ENCODE results near the gene KAZN. TPM values are rescaled to one million over a fixed set of nuclear protein-coding genes. Genes with fewer than 3 reads are reported as not detected.
A peak's percentile ranks its signal among the peaks of the same experiment; 100 is the strongest.

KAZN gene
- total RNA-seq, 1 donor from 2014 or later, result 9.4 TPM

DNA sequence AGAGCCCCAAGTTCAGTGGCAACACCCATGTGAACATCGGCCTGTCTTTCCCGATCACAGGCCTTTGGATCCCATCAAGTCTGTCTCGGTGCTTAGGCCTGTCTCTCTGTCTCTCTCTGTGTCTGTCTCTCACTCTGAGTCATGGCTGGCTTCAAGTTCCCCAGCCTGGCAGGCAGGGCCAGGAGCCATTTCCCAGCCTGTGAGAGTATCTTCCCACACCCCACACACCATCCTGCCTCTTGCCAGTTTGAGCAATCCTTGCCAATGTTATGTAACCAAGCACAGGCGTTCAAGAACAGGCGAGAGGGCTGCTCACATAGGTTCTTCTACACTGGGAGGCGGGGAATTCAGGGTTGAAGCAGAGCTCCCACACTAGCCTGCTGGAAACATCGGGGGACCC lies 485.1 kb downstream of the KAZN start:
- no peak overlapping the region for H3K4me2 ChIP-seq (ENCODE audit: low read length)
- no peaks in the 10 kb centered on the region for H3K36me3 ChIP-seq (ENCODE audit: insufficient read depth, low read length)
- H3K4me1 Mint-ChIP-seq (ENCODE audit: low read depth, unreplicated experiment), result peaks cover 2% of the 10 kb centered on the region
- no peak for FAIRE-seq
- no peak overlapping the region for H3K4me3 ChIP-seq (ENCODE audit: insufficient read depth, low read depth, low read length)
- no peaks in the 10 kb centered on the region for H3K9me3 Mint-ChIP-seq (ENCODE audit: unreplicated experiment)
- no peaks in the 10 kb centered on the region for H4K20me1 ChIP-seq (ENCODE audit: insufficient read depth, low read length)
- no peak for DNase-seq (ENCODE audit: low read depth)
- H3K36me3 Mint-ChIP-seq (ENCODE audit: low read depth, unreplicated experiment), result no peaks in the 10 kb centered on the region
- no peak for TF ChIP-seq EZH2 (IDR thresholded peaks at IDR 0.05; ENCODE audit: insufficient read depth, low read length)
- no peak for TF ChIP-seq CTCF (IDR thresholded peaks at IDR 0.05; ENCODE audit: insufficient read depth, low read depth, low read length)
- no peak overlapping the region for H3K4me3 Mint-ChIP-seq (ENCODE audit: unreplicated experiment)
- H3K27ac Mint-ChIP-seq (ENCODE audit: unreplicated experiment), result no peak overlapping the region
- H3K27me3 ChIP-seq (ENCODE audit: insufficient read depth, low read length), result no peaks in the 10 kb centered on the region
- no peaks in the 10 kb centered on the region for H3K9me3 ChIP-seq (ENCODE audit: insufficient read depth, low read depth, low read length)
- H3K27me3 Mint-ChIP-seq (ENCODE audit: low read depth, unreplicated experiment), result peaks cover 13% of the 10 kb centered on the region
- no peaks in the 10 kb centered on the region for H3K79me2 ChIP-seq (ENCODE audit: insufficient read depth, low read length)
- H3K9ac ChIP-seq (ENCODE audit: low read length), result no peak overlapping the region
- H3K4me1 ChIP-seq (ENCODE audit: insufficient read depth, low read length), result no peaks in the 10 kb centered on the region
- H3K27ac ChIP-seq (ENCODE audit: low read depth, low read length), result no peak overlapping the region
- no peak overlapping the region for H2AFZ ChIP-seq (ENCODE audit: low read depth, low read length)

DNA sequence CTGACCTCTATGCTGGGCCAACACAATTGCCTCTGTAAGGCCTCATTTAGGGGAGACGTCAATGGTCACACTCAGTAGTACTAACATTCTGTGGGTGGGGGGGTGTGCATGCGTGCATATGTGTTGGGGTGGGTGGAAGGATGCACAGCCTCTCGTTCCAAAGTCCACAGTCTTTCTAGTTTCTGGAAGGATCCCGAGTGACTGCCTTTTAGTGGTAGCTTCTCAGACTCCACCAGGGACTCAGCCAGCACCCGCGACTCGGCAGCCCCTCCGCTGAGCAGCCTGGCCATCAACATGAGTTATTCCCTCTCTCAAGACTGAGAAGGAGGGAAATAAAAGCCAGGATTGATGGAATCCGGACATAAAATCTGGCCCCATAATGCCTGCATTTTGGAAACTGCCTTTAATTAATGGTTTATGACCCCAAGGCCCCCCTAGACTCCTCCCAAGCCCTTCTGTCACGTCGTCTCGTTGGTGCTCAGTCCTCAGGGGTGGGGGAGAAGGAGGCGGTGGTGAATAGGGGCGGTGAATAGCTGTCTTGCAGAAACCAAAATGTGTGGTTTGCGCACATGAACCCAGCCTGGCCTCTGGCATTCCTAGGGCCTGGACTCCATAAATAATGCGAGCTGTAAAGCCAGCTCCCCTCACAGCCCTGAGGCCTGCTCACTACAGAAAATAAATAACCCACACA lies 489.9 kb downstream of the KAZN start:
- H3K27me3 Mint-ChIP-seq (ENCODE audit: low read depth, unreplicated experiment), result peaks cover 2% of the 10 kb centered on the region
- Histone ChIP-seq H3K27me3 (ENCODE audit: insufficient read depth, low read length) (no peaks in the 10 kb centered on the region), H3K4me2 (ENCODE audit: low read length) (no peak overlapping the region), H2AFZ (ENCODE audit: low read depth, low read length) (no peak overlapping the region), H3K27ac (ENCODE audit: low read depth, low read length) (no peak overlapping the region), H4K20me1 (ENCODE audit: insufficient read depth, low read length) (no peaks in the 10 kb centered on the region), H3K4me1 (ENCODE audit: insufficient read depth, low read length) (no peaks in the 10 kb centered on the region), H3K9ac (ENCODE audit: low read length) (no peak overlapping the region), H3K79me2 (ENCODE audit: insufficient read depth, low read length) (no peaks in the 10 kb centered on the region), H3K4me3 (ENCODE audit: insufficient read depth, low read depth, low read length) (no peak overlapping the region), H3K9me3 (ENCODE audit: insufficient read depth, low read depth, low read length) (no peaks in the 10 kb centered on the region), H3K36me3 (ENCODE audit: insufficient read depth, low read length) (no peaks in the 10 kb centered on the region)
- peaks cover 13% of the 10 kb centered on the region for H3K4me1 Mint-ChIP-seq (ENCODE audit: low read depth, unreplicated experiment)
- no peaks in the 10 kb centered on the region for H3K36me3 Mint-ChIP-seq (ENCODE audit: low read depth, unreplicated experiment)
- H3K4me3 Mint-ChIP-seq (ENCODE audit: unreplicated experiment), result no peak overlapping the region
- no peak overlapping the region for H3K27ac Mint-ChIP-seq (ENCODE audit: unreplicated experiment)
- FAIRE-seq, result no peak
- peak; percentile 30 for DNase-seq (ENCODE audit: low read depth)
- H3K9me3 Mint-ChIP-seq (ENCODE audit: unreplicated experiment), result no peaks in the 10 kb centered on the region
- TF ChIP-seq EZH2 (IDR thresholded peaks at IDR 0.05; ENCODE audit: insufficient read depth, low read length), result no peak
- TF ChIP-seq CTCF (IDR thresholded peaks at IDR 0.05; ENCODE audit: insufficient read depth, low read depth, low read length), result no peak

DNA sequence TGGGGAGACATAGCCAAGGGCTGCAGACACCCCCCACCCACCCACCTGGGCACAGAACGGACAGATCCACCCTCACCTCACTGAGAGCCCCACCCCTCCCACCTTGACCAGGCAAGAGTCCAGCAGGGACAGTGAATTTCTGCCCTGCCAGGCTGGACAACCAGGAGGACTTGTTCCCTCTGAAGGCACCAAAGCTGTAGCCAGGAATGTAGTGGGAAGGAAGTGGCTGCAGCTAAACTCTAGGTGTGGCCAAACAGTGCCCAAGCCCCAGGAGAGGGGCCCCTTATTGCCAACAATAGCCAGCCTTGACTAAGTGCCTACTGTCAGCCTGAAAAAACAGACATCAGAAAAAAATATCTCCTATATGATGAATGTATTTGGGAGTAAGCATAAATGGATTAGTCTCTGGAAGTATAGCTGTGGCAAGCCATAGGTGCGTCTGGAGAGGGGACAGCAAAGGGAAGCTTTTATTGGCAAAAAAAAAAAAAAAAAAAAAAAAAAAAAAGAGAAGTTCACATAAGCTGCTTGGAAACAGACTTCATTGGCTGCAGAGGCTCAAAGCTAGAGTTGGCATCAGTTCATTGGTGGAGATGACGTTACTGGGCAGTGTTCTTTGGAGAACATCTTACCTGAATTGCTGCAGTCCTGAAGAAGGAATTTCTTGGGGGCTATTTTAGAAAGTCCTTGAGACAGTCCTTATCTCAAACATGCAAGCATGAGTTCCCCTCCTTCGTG lies 490.9 kb downstream of the KAZN start:
- no peak overlapping the region for H2AFZ ChIP-seq (ENCODE audit: low read depth, low read length)
- H3K4me1 ChIP-seq (ENCODE audit: insufficient read depth, low read length), result no peaks in the 10 kb centered on the region
- FAIRE-seq (no peak), DNase-seq (ENCODE audit: low read depth) (no peak)
- peaks cover 12% of the 10 kb centered on the region for H3K4me1 Mint-ChIP-seq (ENCODE audit: low read depth, unreplicated experiment)
- H3K4me2 ChIP-seq (ENCODE audit: low read length), result no peak overlapping the region
- no peak overlapping the region for H3K4me3 ChIP-seq (ENCODE audit: insufficient read depth, low read depth, low read length)
- no peaks in the 10 kb centered on the region for H3K27me3 ChIP-seq (ENCODE audit: insufficient read depth, low read length)
- H4K20me1 ChIP-seq (ENCODE audit: insufficient read depth, low read length), result no peaks in the 10 kb centered on the region
- TF ChIP-seq EZH2 (IDR thresholded peaks at IDR 0.05; ENCODE audit: insufficient read depth, low read length) (no peak), CTCF (IDR thresholded peaks at IDR 0.05; ENCODE audit: insufficient read depth, low read depth, low read length) (no peak)
- H3K27me3 Mint-ChIP-seq (ENCODE audit: low read depth, unreplicated experiment), result no peaks in the 10 kb centered on the region
- no peak overlapping the region for H3K27ac Mint-ChIP-seq (ENCODE audit: unreplicated experiment)
- H3K79me2 ChIP-seq (ENCODE audit: insufficient read depth, low read length), result no peaks in the 10 kb centered on the region
- no peaks in the 10 kb centered on the region for H3K9me3 Mint-ChIP-seq (ENCODE audit: unreplicated experiment)
- no peaks in the 10 kb centered on the region for H3K36me3 ChIP-seq (ENCODE audit: insufficient read depth, low read length)
- no peak overlapping the region for H3K27ac ChIP-seq (ENCODE audit: low read depth, low read length)
- no peaks in the 10 kb centered on the region for H3K9me3 ChIP-seq (ENCODE audit: insufficient read depth, low read depth, low read length)
- no peaks in the 10 kb centered on the region for H3K36me3 Mint-ChIP-seq (ENCODE audit: low read depth, unreplicated experiment)
- peak overlapping the region; percentile 14 for H3K4me3 Mint-ChIP-seq (ENCODE audit: unreplicated experiment)
- no peak overlapping the region for H3K9ac ChIP-seq (ENCODE audit: low read length)
